GM12873 (cell line): ENCODE measurements around the gene AKAP17A.

Experiments used
- TF ChIP-seq, protein P1 (sequence below): IDR thresholded peaks from 2 replicates; pipeline ENCODE4 v1.5.1; 2012; ENCODE audit warnings: low read depth, mild to moderate bottlenecking, moderate library complexity, low read length, control low read depth; ENCODE audit not compliant: insufficient read depth; ENCODE audit errors: missing control alignments

Gene AKAP17A

DNA sequence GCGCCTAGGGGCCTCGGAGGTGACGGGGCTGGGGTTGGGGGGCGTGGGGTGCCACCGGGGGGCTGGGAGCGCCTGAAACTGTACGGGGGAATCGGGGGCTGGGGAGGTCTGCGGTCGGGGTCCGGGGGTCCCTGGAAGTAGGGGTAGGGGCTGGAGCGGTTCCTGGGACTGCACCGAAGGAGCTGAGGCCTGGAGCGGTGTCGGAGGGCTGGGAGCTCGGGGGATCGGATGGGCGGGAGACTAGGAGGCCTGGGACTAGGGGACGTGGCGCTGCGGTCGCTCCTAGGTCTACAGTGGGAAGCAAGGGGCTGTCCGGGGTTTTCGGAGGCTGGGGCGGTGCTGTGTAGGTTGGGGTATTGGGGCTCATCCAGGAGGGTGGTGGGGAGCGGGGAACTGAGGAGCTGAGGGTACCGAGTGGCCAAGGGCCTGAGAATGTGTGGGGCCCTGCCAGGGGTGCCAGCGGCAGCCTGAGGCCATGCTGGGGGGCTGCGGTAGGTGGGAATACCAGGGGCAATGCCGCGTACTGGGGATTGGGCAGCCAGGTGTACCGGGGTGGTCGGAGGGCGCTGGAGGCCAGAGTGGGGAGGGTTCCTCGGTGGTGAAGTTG lies 562 bp downstream of the AKAP17A start:
- TF ChIP-seq, protein P1, sequence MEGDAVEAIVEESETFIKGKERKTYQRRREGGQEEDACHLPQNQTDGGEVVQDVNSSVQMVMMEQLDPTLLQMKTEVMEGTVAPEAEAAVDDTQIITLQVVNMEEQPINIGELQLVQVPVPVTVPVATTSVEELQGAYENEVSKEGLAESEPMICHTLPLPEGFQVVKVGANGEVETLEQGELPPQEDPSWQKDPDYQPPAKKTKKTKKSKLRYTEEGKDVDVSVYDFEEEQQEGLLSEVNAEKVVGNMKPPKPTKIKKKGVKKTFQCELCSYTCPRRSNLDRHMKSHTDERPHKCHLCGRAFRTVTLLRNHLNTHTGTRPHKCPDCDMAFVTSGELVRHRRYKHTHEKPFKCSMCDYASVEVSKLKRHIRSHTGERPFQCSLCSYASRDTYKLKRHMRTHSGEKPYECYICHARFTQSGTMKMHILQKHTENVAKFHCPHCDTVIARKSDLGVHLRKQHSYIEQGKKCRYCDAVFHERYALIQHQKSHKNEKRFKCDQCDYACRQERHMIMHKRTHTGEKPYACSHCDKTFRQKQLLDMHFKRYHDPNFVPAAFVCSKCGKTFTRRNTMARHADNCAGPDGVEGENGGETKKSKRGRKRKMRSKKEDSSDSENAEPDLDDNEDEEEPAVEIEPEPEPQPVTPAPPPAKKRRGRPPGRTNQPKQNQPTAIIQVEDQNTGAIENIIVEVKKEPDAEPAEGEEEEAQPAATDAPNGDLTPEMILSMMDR = no peak

- TF ChIP-seq, protein P1 = no peak
These were observed 1.2 kb downstream of the AKAP17A start for GRCh38 chrX:1592470-1593142.

DNA sequence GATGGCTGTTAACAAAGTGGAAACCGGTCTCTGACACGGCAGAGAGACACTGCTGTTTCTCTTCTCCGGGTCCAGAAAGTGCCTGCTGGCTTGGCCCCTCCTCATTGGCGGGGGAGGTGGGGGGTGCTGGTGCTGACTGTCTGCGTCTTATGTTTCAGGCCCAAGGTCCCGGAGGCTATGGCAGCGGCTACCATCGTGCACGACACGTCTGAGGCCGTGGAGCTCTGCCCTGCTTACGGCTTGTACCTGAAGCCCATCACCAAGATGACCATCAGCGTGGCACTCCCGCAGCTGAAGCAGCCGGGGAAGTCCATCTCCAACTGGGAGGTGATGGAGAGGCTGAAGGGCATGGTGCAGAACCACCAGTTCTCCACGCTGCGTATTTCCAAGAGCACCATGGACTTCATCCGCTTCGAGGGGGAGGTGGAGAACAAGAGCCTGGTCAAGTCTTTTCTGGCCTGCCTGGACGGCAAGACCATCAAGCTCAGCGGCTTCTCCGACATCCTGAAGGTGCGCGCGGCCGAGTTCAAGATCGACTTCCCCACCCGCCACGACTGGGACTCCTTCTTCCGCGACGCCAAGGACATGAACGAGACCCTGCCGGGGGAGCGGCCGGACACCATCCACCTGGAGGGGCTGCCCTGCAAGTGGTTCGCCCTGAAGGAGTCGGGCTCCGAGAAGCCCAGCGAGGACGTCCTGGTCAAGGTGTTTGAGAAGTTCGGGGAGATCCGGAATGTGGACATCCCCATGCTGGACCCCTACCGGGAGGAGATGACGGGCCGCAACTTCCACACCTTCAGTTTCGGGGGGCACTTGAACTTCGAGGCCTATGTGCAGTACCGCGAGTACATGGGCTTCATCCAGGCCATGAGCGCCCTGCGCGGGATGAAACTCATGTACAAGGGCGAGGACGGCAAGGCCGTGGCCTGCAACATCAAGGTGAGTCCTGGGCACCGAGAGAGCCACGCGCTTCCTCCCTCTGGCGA lies 2.2 kb downstream of the AKAP17A start:
- TF ChIP-seq, protein P1 = no peak

DNA sequence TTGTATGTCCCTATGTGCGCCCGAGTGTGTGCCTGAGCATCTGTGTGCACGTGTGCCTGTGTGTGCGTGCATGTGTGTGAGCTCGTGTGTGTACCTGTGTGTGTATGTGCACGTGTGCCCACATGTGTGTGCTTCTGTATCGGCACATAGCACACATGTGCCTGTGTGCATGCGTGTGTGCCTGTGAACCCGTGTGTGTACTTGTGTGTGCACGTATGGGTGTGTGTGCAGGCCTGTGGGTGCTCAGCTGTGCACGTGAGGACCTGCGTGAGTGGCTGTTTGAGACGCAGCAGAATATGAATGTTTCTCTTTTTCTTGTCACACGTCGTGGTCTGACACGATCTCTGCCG lies 4.3 kb downstream of the AKAP17A start:
- TF ChIP-seq, protein P1 = no peak

DNA sequence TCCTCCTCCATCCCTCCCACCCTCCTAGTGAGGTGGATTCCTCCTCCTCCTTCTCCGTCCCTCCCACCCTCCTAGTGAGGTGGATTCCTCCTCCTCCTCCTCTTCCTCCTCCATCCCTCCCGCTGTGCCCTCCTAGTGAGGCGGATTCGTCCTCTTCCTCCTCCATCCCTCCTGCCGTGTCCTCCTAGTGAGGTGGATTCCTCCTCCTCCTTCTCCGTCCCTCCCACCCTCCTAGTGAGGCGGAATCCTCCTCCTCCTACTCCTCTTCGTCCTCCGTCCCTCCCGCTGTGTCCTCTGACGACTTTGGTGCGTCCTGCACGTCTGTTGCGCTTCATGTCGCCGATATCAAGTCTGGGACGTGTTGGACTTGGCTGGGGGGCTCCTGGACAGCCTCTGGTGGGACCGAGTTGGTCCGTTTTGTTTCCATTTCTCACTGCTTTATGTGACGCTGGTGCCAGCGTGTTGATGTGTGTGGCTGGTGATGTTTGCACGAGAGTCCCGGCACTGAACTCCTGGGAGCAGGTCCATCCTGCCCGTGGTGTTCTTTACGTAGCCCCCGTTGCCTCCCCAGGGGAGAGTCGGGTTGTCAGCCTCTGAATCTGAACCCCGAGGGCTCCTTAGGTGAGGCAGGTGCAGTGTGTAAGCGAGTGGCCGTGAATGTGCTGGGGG lies 5.4 kb downstream of the AKAP17A start:
- TF ChIP-seq, protein P1 = no peak

- TF ChIP-seq, protein P1 = no peak
These were observed 6.1 kb downstream of the AKAP17A start for GRCh38 chrX:1597345-1598020.
